Measurements from ENCODE around the gene C19orf33.

GRCh38 chr19:38270587-38271167 lies 33.4 kb upstream of the C19orf33 start:
- no peak for TF ChIP-seq CTCF (IDR thresholded peaks at IDR 0.05)
- TF ChIP-seq POLR2A (IDR thresholded peaks at IDR 0.05) = no peak
